ENCODE results near the gene SLC6A18. TPM values are rescaled to one million over a fixed set of nuclear protein-coding genes. Genes with fewer than 3 reads are reported as not detected.

The SLC6A18 gene
- total RNA-seq, 1 donor from 2014 or later: not detected

DNA sequence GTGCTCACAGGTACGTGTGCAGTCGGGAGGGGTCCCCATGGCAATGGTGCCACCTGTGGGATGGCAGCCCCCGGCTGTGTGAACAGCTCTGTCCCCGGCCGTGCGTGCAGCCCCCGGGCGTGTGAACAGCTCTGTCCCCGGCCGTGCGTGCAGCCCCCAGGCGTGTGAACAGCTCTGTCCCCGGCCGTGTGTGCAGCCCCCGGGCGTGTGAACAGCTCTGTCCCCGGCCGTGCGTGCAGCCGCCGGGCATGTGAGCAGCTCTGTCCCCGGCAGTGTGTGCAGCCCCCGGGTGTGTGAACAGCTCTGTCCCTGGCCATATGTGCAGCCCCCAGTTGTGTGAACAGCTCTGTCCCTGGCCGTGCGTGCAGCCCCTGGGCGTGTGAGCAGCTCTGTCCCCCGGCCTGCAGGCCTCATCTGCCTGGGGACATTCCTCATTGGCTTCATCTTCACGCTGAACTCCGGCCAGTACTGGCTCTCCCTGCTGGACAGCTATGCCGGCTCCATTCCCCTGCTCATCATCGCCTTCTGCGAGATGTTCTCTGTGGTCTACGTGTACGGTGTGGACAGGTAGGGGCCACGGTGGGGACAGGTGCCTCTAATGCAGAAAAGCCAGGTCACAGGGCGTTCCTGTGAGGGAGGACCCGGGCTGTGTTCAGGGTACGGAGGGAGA is 5.9 kb upstream of the SLC6A18 start:
- no peaks in the 10 kb centered on the region for H3K27me3 ChIP-seq

DNA sequence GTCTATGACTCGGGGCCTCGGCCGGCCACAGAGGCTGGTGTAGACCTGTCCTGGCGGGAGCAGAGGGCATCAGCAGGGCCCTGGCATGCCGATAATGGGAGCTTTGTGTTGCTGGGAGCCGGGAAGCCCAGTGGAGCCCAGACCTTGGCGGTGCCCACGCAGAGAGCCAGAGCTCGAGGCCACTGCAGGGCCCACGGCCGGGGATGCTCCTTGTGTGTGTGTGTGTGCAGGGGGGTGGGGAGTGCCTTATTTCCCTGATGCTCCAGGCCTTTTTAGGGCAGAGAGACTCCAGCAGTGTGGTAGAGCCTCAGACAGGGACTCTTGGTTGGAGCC is 5.4 kb upstream of the SLC6A18 start:
- Histone ChIP-seq H3K4me1 (no peaks in the 10 kb centered on the region), H3K36me3 (no peaks in the 10 kb centered on the region), H3K4me3 (no peak overlapping the region), H3K9me3 (no peaks in the 10 kb centered on the region), H3K27ac (no peak overlapping the region), H3K27me3 (no peaks in the 10 kb centered on the region)
- TF ChIP-seq POLR2AphosphoS5 (IDR thresholded peaks at IDR 0.05; ENCODE audit: insufficient read depth in 1 of 2, low read depth in 1 of 2) (no peak), CTCF (IDR thresholded peaks at IDR 0.05) (no peak), POLR2A (IDR thresholded peaks at IDR 0.05) (no peak)
- intact Hi-C loops (cut with DNase I): no loop called here
- DNase-seq (ENCODE audit: extremely low spot score in 2 of 2): no peak

More for the DNA sequence above, 5.9 kb upstream of the SLC6A18 start:
- Histone ChIP-seq H3K36me3 (no peaks in the 10 kb centered on the region), H3K4me1 (no peaks in the 10 kb centered on the region), H3K4me3 (no peak overlapping the region), H3K9me3 (no peaks in the 10 kb centered on the region), H3K27ac (no peak overlapping the region)
- intact Hi-C loops (cut with DNase I): no loop called here
- DNase-seq (ENCODE audit: extremely low spot score in 2 of 2): no peak
- TF ChIP-seq POLR2A (IDR thresholded peaks at IDR 0.05): no peak
- TF ChIP-seq CTCF (IDR thresholded peaks at IDR 0.05): no peak
- no peak for TF ChIP-seq POLR2AphosphoS5 (IDR thresholded peaks at IDR 0.05; ENCODE audit: insufficient read depth in 1 of 2, low read depth in 1 of 2)

DNA sequence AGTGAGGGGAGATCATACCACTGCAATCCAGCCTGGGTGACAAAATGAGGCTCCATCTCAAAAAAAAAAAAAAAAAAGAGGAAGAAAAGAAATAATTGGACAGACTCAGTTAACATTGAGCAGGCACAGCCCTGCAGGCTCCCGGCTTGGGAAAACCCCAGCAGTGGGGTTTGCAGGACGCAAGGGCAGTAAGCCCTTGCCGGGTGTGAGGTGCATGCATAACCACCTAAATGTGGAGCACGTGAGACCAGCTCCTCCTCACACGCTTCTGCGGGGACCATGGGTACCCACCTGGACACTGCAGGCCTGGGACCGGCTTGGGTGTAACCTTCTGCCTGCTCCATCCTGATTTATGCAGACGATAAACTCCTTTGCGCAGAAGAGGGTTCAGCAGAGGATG is 4.8 kb upstream of the SLC6A18 start:
- Histone ChIP-seq H3K27ac (no peak overlapping the region), H3K4me3 (no peak overlapping the region), H3K9me3 (no peaks in the 10 kb centered on the region), H3K36me3 (no peaks in the 10 kb centered on the region), H3K4me1 (no peaks in the 10 kb centered on the region), H3K27me3 (no peaks in the 10 kb centered on the region)
- no peak for DNase-seq (ENCODE audit: extremely low spot score in 2 of 2)
- TF ChIP-seq CTCF (IDR thresholded peaks at IDR 0.05) (no peak), POLR2A (IDR thresholded peaks at IDR 0.05) (no peak), POLR2AphosphoS5 (IDR thresholded peaks at IDR 0.05; ENCODE audit: insufficient read depth in 1 of 2, low read depth in 1 of 2) (no peak)
- intact Hi-C loops (cut with DNase I): no loop called here

DNA sequence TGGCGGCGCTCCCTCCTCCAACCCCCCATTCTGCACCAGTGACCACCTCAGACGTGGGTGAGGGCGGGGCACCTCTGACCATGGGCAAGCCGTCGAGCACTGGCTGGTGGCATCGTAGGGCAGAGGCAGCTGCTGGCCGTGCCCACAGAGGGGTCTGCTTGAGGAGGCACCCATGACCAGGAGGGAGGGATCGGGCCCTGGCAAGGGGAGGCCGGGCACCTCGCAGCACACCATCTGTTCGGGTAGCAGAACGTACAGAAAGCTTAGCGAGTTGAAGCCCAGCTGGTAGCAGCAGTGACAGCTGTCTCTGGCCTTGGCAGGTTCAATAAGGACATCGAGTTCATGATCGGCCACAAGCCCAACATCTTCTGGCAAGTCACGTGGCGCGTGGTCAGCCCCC is 4.3 kb upstream of the SLC6A18 start:
- no peak for DNase-seq (ENCODE audit: extremely low spot score in 2 of 2)
- no peaks in the 10 kb centered on the region for H3K36me3 ChIP-seq
- no peaks in the 10 kb centered on the region for H3K4me1 ChIP-seq
- H3K4me3 ChIP-seq: no peak overlapping the region
- TF ChIP-seq POLR2AphosphoS5 (IDR thresholded peaks at IDR 0.05; ENCODE audit: insufficient read depth in 1 of 2, low read depth in 1 of 2) (no peak), CTCF (IDR thresholded peaks at IDR 0.05) (no peak)
- no peaks in the 10 kb centered on the region for H3K9me3 ChIP-seq
- no peaks in the 10 kb centered on the region for H3K27me3 ChIP-seq
- no peak overlapping the region for H3K27ac ChIP-seq
- intact Hi-C loops (cut with DNase I): no loop called here

DNA sequence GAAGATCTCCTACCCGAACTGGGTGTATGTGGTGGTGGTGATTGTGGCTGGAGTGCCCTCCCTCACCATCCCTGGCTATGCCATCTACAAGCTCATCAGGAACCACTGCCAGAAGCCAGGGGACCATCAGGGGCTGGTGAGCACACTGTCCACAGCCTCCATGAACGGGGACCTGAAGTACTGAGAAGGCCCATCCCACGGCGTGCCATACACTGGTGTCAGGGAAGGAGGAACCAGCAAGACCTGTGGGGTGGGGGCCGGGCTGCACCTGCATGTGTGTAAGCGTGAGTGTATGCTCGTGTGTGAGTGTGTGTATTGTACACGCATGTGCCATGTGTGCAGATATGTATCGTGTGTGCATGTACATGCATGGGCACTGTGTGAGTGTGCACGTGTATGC is 3.5 kb upstream of the SLC6A18 start:
- no peaks in the 10 kb centered on the region for H3K27me3 ChIP-seq
- no peaks in the 10 kb centered on the region for H3K36me3 ChIP-seq
- H3K4me3 ChIP-seq: no peak overlapping the region
- no peaks in the 10 kb centered on the region for H3K4me1 ChIP-seq
- no peak overlapping the region for H3K27ac ChIP-seq
- intact Hi-C loops (cut with DNase I): no loop called here
- no peak for TF ChIP-seq POLR2A (IDR thresholded peaks at IDR 0.05)
- TF ChIP-seq CTCF (IDR thresholded peaks at IDR 0.05): no peak
- TF ChIP-seq POLR2AphosphoS5 (IDR thresholded peaks at IDR 0.05; ENCODE audit: insufficient read depth in 1 of 2, low read depth in 1 of 2): no peak
- no peaks in the 10 kb centered on the region for H3K9me3 ChIP-seq
- no peak for DNase-seq (ENCODE audit: extremely low spot score in 2 of 2)

All from vagina (tissue), 2 donors.